ENCODE results near the gene ZMYND10. TPM values are rescaled to one million over a fixed set of nuclear protein-coding genes. Genes with fewer than 3 reads are reported as not detected.

ZMYND10 gene
- total and polyA plus RNA-seq, 10 donors = 0.56 to 2.2 (median 1.2) TPM; not detected in 1

- TF ChIP-seq CTCF (IDR thresholded peaks at IDR 0.05 in 8 of 11, conservative IDR thresholded peaks at IDR 0.05 in 3 of 11) = no peak
- TF ChIP-seq POLR2AphosphoS5 (IDR thresholded peaks at IDR 0.05) = peak in 2 of 3 donors; percentile 46 to 67
- WGBS, 5 donors = 92 to 97% (median 95%) methylated on average over 15 to 19 of the region's 19 CpGs
- Histone ChIP-seq H3K27ac (peak overlapping the region in 1 of 8 donors; percentile 99), H3K9me3 (no peaks in the 10 kb centered on the region), H3K27me3 (replicated peaks in 1 of 7) (no peaks in the 10 kb centered on the region), H3K4me3 (no peak overlapping the region), H3K4me1 (peaks cover 48 to 98% (median 65%) of the 10 kb centered on the region in 6 donors), H3K36me3 (peaks cover 0 to 73% (median 39%) of the 10 kb centered on the region in 6 donors)
- intact Hi-C loops (cut with DNase I; ENCODE audit: low total_unique reads) = no loop called here
- peak; percentile 64 for DNase-seq
Observed at GRCh38 chr3:50331364-50331907, 14.1 kb downstream of the ZMYND10 start.

GRCh38 chr3:50330330-50330729 lies 15.2 kb downstream of the ZMYND10 start:
- H3K36me3 ChIP-seq = peaks cover 0 to 78% (median 49%) of the 10 kb centered on the region in 6 donors
- WGBS, 5 donors = 93 to 100% (median 95%) methylated on average over 4 to 10 of the region's 10 CpGs
- TF ChIP-seq POLR2A (IDR thresholded peaks at IDR 0.05) (no peak), POLR2AphosphoS5 (IDR thresholded peaks at IDR 0.05) (peak in 2 of 3 donors; percentile 43 to 61), CTCF (IDR thresholded peaks at IDR 0.05 in 8 of 11, conservative IDR thresholded peaks at IDR 0.05 in 3 of 11) (no peak)
- H3K9me3 ChIP-seq = no peaks in the 10 kb centered on the region
- peak overlapping the region in 1 of 8 donors; percentile 21 for H3K27ac ChIP-seq
- H3K4me3 ChIP-seq = no peak overlapping the region
- intact Hi-C loops (cut with DNase I; ENCODE audit: low total_unique reads) = no loop called here
- H3K4me1 ChIP-seq = peaks cover 38 to 98% (median 65%) of the 10 kb centered on the region in 6 donors
- H3K27me3 ChIP-seq (replicated peaks in 1 of 7) = no peaks in the 10 kb centered on the region
- peak; percentile 69 for DNase-seq

- peak; percentile 98 for DNase-seq
- TF ChIP-seq POLR2A (IDR thresholded peaks at IDR 0.05) (no peak), POLR2AphosphoS5 (IDR thresholded peaks at IDR 0.05) (peak; percentile 94 to 98 (median 96)), CTCF (IDR thresholded peaks at IDR 0.05 in 8 of 11, conservative IDR thresholded peaks at IDR 0.05 in 3 of 11) (peak in 4 of 11 experiments; percentile 15 to 22 (median 20))
- Histone ChIP-seq H3K27ac (peak within 1 kb of the TSS; percentile 74 to 93 (median 86)), H3K4me1 (peaks cover 34 to 98% (median 65%) of the 10 kb centered on the region in 6 donors), H3K4me3 (peak within 1 kb of the TSS; percentile 74 to 100 (median 97)), H3K36me3 (peaks cover 0 to 68% (median 50%) of the 10 kb centered on the region in 6 donors), H3K9me3 (no peaks in the 10 kb centered on the region), H3K27me3 (replicated peaks in 1 of 7) (no peaks in the 10 kb centered on the region)
- 3 to 8% (median 3%) methylated on average over 12 to 55 of the region's 55 CpGs for WGBS, 5 donors
- intact Hi-C loops (cut with DNase I; ENCODE audit: low total_unique reads) = loop anchor here (10.0 kb wide), 1 partner anchor 93 kb away; the partner anchor contains the start of gene GNAI2
Observed at GRCh38 chr3:50327943-50328691, 17.4 kb downstream of the ZMYND10 start, which contains the start of gene TUSC2. Gene TUSC2, minus strand, starts transcription at chr3:50328223. Its CDS starts 124 bp downstream, at chr3:50328099.

- WGBS, 5 donors = 50 to 88% (median 74%) methylated on average over 2 to 4 of the region's 4 CpGs
- Histone ChIP-seq H3K27me3 (replicated peaks in 1 of 7) (no peaks in the 10 kb centered on the region), H3K36me3 (peaks cover 0 to 58% (median 43%) of the 10 kb centered on the region in 6 donors), H3K27ac (peak overlapping the region in 4 of 8 donors; percentile 85 to 93 (median 90)), H3K9me3 (no peaks in the 10 kb centered on the region), H3K4me3 (peak overlapping the region; percentile 74 to 100 (median 97)), H3K4me1 (peaks cover 36 to 98% (median 67%) of the 10 kb centered on the region in 6 donors)
- TF ChIP-seq POLR2A (IDR thresholded peaks at IDR 0.05) (no peak), CTCF (IDR thresholded peaks at IDR 0.05 in 8 of 11, conservative IDR thresholded peaks at IDR 0.05 in 3 of 11) (no peak), POLR2AphosphoS5 (IDR thresholded peaks at IDR 0.05) (no peak)
- intact Hi-C loops (cut with DNase I; ENCODE audit: low total_unique reads) = loop anchor here (10.0 kb wide), 1 partner anchor 92 kb away; the partner anchor contains the start of gene GNAI2
- DNase-seq = peak; percentile 66
Observed at GRCh38 chr3:50327129-50327528, 18.4 kb downstream of the ZMYND10 start.
